Neural cell (in vitro differentiated cells): ENCODE results near the gene ZDHHC12.
"Not testable (repeated sequence)": the region's sequence is repeated elsewhere in the genome, so short reads cannot be mapped to it uniquely, and the experiment has no call there.

Experiments used
- EP300 ChIP-seq: fragments of 450-650 bp; conservative IDR thresholded peaks from 2 replicates; pipeline ENCODE4 v1.6.1; 2014; ENCODE audit warnings: antibody characterized with exemption, mild to moderate bottlenecking, moderate library complexity; ENCODE audit not compliant: poor library complexity, severe bottlenecking
- EZH2 ChIP-seq: fragments of 200-600, 300-800 bp; shearing (Covaris generic), sonication (generic); IDR thresholded peaks from 2 replicates; pipeline ENCODE4 v1.6.1; 2014; ENCODE audit warnings: antibody characterized with exemption, low read length, borderline replicate concordance, mild to moderate bottlenecking; ENCODE audit not compliant: insufficient read depth, poor library complexity, severe bottlenecking
- MXI1 ChIP-seq: fragments of 450-650 bp; conservative IDR thresholded peaks from 2 replicates; pipeline ENCODE4 v1.6.1; 2014; ENCODE audit warnings: antibody characterized with exemption, mild to moderate bottlenecking; ENCODE audit not compliant: poor library complexity, severe bottlenecking
- POLR2AphosphoS5 ChIP-seq: IDR thresholded peaks from 2 replicates; pipeline ENCODE4 v1.6.1; 2012
- RAD21 ChIP-seq: fragments of 450-650 bp; conservative IDR thresholded peaks from 2 replicates; pipeline ENCODE4 v1.6.1; 2014; ENCODE audit warnings: antibody characterized with exemption, mild to moderate bottlenecking, moderate library complexity
- REST ChIP-seq: IDR thresholded peaks from 2 replicates; pipeline ENCODE4 v1.6.1; 2012; ENCODE audit warnings: borderline replicate concordance
- SMC3 ChIP-seq: fragments of 450-650 bp; conservative IDR thresholded peaks from 2 replicates; pipeline ENCODE4 v1.6.1; 2014; ENCODE audit warnings: antibody characterized with exemption, mild to moderate bottlenecking, moderate library complexity; ENCODE audit not compliant: poor library complexity
- TF ChIP-seq, protein P1 (sequence below): fragments of 450-650 bp; IDR thresholded peaks from 2 replicates; pipeline ENCODE4 v1.5.1; 2014; ENCODE audit warnings: antibody characterized with exemption, mild to moderate bottlenecking, moderate library complexity; ENCODE audit not compliant: poor library complexity, severe bottlenecking

DNA sequence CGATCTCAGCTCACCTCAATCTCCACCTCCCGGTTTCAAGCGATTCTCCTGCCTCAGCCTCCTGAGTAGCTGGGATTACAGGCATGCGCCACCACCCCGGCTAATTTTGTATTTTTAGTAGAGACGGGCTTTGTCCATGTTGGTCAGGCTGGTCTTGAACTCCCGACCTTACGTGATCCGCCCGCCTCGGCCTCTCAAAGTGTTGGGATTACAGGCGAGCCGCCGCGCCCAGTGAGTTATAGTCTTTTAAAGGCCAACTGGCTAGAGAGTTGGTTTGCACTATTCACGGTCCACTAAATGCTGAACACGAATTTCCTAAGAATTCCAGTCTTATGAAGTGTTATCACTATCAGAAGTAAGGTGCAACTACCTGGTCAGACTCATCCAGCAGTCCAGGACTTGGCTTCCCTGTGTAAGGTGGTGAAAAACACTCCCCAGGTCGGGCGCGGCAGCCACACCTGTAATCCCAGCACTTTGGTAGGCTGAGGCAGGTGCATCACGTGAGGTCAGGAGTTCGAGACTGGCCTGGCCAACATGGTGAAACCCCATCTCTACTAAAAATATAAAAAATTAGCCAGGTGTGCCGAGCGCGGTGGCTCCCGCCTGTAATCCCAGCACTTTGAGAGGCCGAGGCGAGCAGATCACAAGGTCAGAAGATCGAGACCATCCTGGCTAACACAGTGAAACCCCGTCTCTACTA lies 24.7 kb downstream of the ZDHHC12 start:
- TF ChIP-seq, protein P1, sequence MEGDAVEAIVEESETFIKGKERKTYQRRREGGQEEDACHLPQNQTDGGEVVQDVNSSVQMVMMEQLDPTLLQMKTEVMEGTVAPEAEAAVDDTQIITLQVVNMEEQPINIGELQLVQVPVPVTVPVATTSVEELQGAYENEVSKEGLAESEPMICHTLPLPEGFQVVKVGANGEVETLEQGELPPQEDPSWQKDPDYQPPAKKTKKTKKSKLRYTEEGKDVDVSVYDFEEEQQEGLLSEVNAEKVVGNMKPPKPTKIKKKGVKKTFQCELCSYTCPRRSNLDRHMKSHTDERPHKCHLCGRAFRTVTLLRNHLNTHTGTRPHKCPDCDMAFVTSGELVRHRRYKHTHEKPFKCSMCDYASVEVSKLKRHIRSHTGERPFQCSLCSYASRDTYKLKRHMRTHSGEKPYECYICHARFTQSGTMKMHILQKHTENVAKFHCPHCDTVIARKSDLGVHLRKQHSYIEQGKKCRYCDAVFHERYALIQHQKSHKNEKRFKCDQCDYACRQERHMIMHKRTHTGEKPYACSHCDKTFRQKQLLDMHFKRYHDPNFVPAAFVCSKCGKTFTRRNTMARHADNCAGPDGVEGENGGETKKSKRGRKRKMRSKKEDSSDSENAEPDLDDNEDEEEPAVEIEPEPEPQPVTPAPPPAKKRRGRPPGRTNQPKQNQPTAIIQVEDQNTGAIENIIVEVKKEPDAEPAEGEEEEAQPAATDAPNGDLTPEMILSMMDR: not testable (repeated sequence)
- not testable (repeated sequence) for TF ChIP-seq RAD21, SMC3, EZH2, EP300, POLR2AphosphoS5, MXI1, REST
